ENCODE data around the gene TMEM82. TPM values are rescaled to one million over a fixed set of nuclear protein-coding genes. Genes with fewer than 3 reads are reported as not detected.

TMEM82 gene
- total and polyA plus RNA-seq, 5 donors from 2014 or later, result not detected

DNA sequence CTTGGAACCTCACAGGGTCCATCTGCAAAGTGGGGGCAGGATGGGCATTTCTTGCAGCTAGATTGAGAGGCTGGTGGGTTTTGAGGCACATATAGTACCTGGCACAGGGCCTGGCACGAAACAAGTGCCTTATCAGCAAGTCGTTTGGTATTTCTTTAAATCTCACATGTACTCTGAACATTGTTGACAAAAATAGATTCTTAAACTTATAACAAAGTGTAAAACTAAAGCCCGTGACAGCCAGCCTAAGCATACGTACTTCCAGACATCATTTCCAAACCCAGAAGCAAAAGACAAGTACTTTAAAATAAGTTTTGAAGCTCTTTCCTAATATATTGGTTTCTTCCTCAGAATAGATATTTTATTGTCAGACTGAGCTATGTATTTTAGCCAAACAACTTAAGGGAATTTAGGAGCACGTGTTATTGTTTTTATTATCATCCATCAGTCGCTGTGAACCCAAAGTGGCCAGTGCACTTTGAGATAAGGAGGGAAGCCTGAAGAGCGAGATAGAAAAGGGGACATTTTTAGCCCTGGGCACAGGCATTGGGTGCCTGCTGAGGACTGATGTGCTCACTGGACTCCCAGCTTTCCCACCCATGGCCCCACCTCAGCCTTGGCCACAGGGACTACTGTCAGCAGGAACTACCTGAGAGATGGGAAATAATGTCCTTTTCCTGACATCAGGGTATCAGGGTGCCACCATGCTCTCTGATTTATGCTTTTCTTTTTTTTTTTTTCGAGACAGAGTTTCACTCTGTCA is 19.2 kb downstream of the TMEM82 start:
- Mint-ChIP-seq H3K27me3 (peaks cover 49% of the 10 kb centered on the region), H3K4me3 (peak overlapping the region in 1 of 4 donors; percentile 12), H3K9me3 (peaks cover 0 to 1% (median 0%) of the 10 kb centered on the region in 7 donors), H3K27ac (peak overlapping the region in 1 of 3 donors; percentile 57), H3K4me1 (peaks cover 0 to 14% (median 5%) of the 10 kb centered on the region in 4 donors), H3K36me3 (no peaks in the 10 kb centered on the region)
- ATAC-seq (ENCODE audit: low read depth in 2 of 2), result no peak
- H3K27me3 ChIP-seq (ENCODE audit: control insufficient read depth, insufficient read depth, low read length), result peaks cover 6% of the 10 kb centered on the region
- no peak for DNase-seq
- peaks cover 9% of the 10 kb centered on the region for H3K4me1 ChIP-seq (ENCODE audit: control insufficient read depth, insufficient read depth, low read length, poor library complexity, severe bottlenecking)
- no peaks in the 10 kb centered on the region for H3K9me3 ChIP-seq (ENCODE audit: control insufficient read depth in 2 of 2, low read length in 2 of 2)
- no peak overlapping the region for H3K4me3 ChIP-seq (ENCODE audit: low read depth, low read length)
- H3K27ac ChIP-seq (ENCODE audit: insufficient read depth, low read length, poor library complexity, severe bottlenecking), result no peak overlapping the region
- H3K36me3 ChIP-seq (ENCODE audit: control insufficient read depth, insufficient read depth, low read length), result no peaks in the 10 kb centered on the region

DNA sequence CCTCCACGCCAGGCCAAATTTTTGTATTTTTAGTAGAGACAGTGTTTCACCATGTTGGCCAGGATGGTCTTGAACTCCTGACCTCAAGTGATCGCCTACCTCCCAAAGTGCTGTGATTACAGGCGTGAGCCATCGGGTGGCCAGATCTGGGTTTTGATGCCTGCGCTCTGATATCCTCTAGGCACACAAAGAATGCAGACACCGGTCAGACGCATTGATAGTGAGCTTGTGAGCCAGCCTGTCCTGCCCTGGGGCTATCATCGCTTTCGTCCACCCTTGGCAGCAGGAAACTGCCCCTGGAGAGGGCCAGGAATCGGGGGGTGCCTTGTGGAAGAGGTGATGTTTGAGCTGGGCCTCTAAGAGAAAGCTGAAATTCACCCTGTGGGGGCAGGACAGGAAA is 20.2 kb downstream of the TMEM82 start:
- no peaks in the 10 kb centered on the region for H3K9me3 Mint-ChIP-seq
- no peak for ATAC-seq (ENCODE audit: low read depth in 2 of 2)
- no peak overlapping the region for H3K4me3 Mint-ChIP-seq
- Histone ChIP-seq H3K27me3 (ENCODE audit: control insufficient read depth, insufficient read depth, low read length) (peaks cover 4% of the 10 kb centered on the region), H3K36me3 (ENCODE audit: control insufficient read depth, insufficient read depth, low read length) (no peaks in the 10 kb centered on the region), H3K4me1 (ENCODE audit: control insufficient read depth, insufficient read depth, low read length, poor library complexity, severe bottlenecking) (peaks cover 8% of the 10 kb centered on the region), H3K4me3 (ENCODE audit: low read depth, low read length) (no peak overlapping the region), H3K9me3 (ENCODE audit: control insufficient read depth in 2 of 2, low read length in 2 of 2) (no peaks in the 10 kb centered on the region), H3K27ac (ENCODE audit: insufficient read depth, low read length, poor library complexity, severe bottlenecking) (no peak overlapping the region)
- peaks cover 0 to 7% (median 5%) of the 10 kb centered on the region in 4 donors for H3K4me1 Mint-ChIP-seq
- no peak overlapping the region for H3K27ac Mint-ChIP-seq
- H3K27me3 Mint-ChIP-seq, result peaks cover 39% of the 10 kb centered on the region
- DNase-seq, result no peak
- no peaks in the 10 kb centered on the region for H3K36me3 Mint-ChIP-seq

DNA sequence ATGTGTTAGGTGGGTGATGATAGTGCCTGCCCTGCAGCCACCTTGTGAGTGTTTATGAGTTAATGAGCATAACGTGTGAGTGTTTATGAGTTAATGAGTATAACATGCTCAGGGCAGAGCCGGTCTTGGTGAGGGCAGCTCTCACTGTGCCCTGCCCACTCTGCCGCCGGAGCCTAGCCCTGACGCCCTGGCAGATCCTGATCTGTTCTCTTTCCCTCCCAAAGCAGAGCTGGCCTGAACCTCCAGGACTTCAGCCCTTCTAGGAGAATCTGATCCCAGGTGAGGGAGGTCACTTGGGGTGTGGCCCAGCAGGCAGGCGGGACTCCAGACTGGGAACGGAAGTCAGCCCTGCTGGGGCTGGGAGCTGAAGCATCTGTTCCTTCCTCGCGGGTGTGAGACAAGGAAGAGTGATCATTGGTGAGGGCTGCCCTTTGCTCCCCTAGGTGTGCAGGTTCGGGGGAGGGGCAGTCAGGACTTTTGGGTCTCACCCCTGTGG is 22.0 kb downstream of the TMEM82 start:
- no peak overlapping the region for H3K4me3 Mint-ChIP-seq
- Histone ChIP-seq H3K9me3 (ENCODE audit: control insufficient read depth in 2 of 2, low read length in 2 of 2) (no peaks in the 10 kb centered on the region), H3K27ac (ENCODE audit: insufficient read depth, low read length, poor library complexity, severe bottlenecking) (no peak overlapping the region), H3K4me1 (ENCODE audit: control insufficient read depth, insufficient read depth, low read length, poor library complexity, severe bottlenecking) (peaks cover 3% of the 10 kb centered on the region), H3K36me3 (ENCODE audit: control insufficient read depth, insufficient read depth, low read length) (no peaks in the 10 kb centered on the region), H3K27me3 (ENCODE audit: control insufficient read depth, insufficient read depth, low read length) (peaks cover 1% of the 10 kb centered on the region), H3K4me3 (ENCODE audit: low read depth, low read length) (no peak overlapping the region)
- ATAC-seq (ENCODE audit: low read depth in 2 of 2) (no peak), DNase-seq (no peak)
- peaks cover 0 to 3% (median 1%) of the 10 kb centered on the region in 4 donors for H3K4me1 Mint-ChIP-seq
- H3K27me3 Mint-ChIP-seq, result peaks cover 42% of the 10 kb centered on the region
- no peaks in the 10 kb centered on the region for H3K9me3 Mint-ChIP-seq
- H3K27ac Mint-ChIP-seq, result peak overlapping the region in 1 of 3 donors; percentile 63
- H3K36me3 Mint-ChIP-seq, result no peaks in the 10 kb centered on the region

DNA sequence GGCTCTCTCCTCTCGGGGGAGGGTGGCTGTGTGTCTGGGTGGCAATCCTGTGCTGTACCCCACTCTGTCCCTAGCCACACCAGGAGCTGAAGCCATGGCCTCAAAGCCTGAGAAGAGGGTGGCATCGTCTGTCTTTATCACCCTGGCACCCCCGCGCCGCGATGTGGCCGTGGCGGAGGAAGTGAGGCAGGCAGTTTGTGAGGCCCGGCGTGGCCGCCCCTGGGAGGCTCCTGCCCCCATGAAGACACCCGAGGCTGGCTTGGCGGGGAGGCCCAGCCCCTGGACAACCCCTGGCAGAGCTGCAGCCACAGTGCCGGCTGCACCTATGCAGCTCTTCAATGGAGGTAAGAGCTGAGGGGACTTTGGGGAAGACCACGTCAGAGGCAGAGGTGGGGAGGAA is 22.6 kb downstream of the TMEM82 start:
- no peaks in the 10 kb centered on the region for H3K9me3 ChIP-seq (ENCODE audit: control insufficient read depth in 2 of 2, low read length in 2 of 2)
- peaks cover 1% of the 10 kb centered on the region for H3K27me3 ChIP-seq (ENCODE audit: control insufficient read depth, insufficient read depth, low read length)
- H3K27me3 Mint-ChIP-seq, result peaks cover 36% of the 10 kb centered on the region
- DNase-seq, result no peak
- no peak for ATAC-seq (ENCODE audit: low read depth in 2 of 2)
- H3K9me3 Mint-ChIP-seq, result no peaks in the 10 kb centered on the region
- H3K36me3 Mint-ChIP-seq, result no peaks in the 10 kb centered on the region
- no peak overlapping the region for H3K4me3 Mint-ChIP-seq
- no peak overlapping the region for H3K27ac Mint-ChIP-seq
- H3K27ac ChIP-seq (ENCODE audit: insufficient read depth, low read length, poor library complexity, severe bottlenecking), result no peak overlapping the region
- H3K4me3 ChIP-seq (ENCODE audit: low read depth, low read length), result no peak overlapping the region
- no peaks in the 10 kb centered on the region for H3K36me3 ChIP-seq (ENCODE audit: control insufficient read depth, insufficient read depth, low read length)
- H3K4me1 ChIP-seq (ENCODE audit: control insufficient read depth, insufficient read depth, low read length, poor library complexity, severe bottlenecking), result no peaks in the 10 kb centered on the region
- H3K4me1 Mint-ChIP-seq, result peaks cover 0 to 3% (median 0%) of the 10 kb centered on the region in 4 donors

DNA sequence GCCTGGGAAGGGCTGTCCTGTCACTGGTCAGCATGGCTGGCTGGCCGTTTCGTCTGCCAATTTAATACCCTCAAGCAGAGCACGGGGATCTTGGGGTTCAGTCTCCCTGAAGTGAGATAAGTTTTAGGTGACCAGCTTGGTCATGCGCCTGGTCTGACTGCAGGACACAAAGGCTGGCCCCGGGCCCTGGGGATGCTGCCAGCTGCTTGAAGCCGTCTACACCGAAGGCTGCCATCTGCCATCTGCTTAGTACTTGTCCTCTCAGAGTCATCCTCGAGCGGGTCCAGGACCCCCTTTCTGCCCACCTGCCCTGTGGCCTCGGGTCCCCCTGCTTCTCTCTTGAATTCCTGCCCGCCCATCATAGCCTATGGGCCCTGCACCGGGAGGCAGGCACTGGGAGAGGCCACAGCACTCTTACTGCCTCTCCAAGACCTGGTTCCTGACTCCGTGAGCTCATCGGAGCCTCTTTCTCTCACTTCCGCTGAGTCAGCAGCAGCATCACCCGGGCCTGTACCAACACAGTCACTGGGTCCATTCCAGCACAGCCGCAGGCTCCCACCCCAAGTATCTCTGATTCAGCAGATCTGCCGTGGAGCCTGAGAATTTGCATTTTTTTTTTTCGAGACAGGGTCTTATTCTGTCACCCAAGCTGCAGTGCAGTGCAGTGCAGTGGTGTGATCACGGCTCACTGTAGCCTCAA is 23.3 kb downstream of the TMEM82 start:
- no peak overlapping the region for H3K27ac Mint-ChIP-seq
- peaks cover 0 to 3% (median 0%) of the 10 kb centered on the region in 4 donors for H3K4me1 Mint-ChIP-seq
- ATAC-seq (ENCODE audit: low read depth in 2 of 2) (no peak), DNase-seq (no peak)
- no peak overlapping the region for H3K4me3 Mint-ChIP-seq
- no peak overlapping the region for H3K4me3 ChIP-seq (ENCODE audit: low read depth, low read length)
- no peaks in the 10 kb centered on the region for H3K9me3 ChIP-seq (ENCODE audit: control insufficient read depth in 2 of 2, low read length in 2 of 2)
- no peaks in the 10 kb centered on the region for H3K36me3 ChIP-seq (ENCODE audit: control insufficient read depth, insufficient read depth, low read length)
- peaks cover 1% of the 10 kb centered on the region for H3K27me3 ChIP-seq (ENCODE audit: control insufficient read depth, insufficient read depth, low read length)
- no peak overlapping the region for H3K27ac ChIP-seq (ENCODE audit: insufficient read depth, low read length, poor library complexity, severe bottlenecking)
- peaks cover 31% of the 10 kb centered on the region for H3K27me3 Mint-ChIP-seq
- no peaks in the 10 kb centered on the region for H3K9me3 Mint-ChIP-seq
- H3K36me3 Mint-ChIP-seq, result no peaks in the 10 kb centered on the region
- no peaks in the 10 kb centered on the region for H3K4me1 ChIP-seq (ENCODE audit: control insufficient read depth, insufficient read depth, low read length, poor library complexity, severe bottlenecking)

DNA sequence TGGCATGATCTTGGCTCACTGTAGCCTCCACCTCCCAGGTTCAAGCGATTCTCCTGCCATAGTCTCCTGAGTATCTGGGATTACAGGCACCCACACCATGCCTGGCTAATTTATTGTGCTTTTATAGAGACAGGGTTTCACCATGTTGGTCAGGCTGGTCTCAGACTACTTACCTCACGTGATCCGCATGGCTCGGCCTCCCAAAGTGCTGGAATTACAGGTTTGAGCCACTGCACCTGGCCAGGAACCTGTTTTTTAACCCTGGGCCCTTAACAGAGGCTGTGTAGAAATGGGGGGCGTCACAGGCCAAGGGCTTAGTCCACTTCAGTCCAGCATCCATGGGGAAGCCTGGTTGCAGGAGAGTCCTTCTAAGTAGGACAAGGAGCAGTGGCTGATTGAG is 25.6 kb downstream of the TMEM82 start:
- no peak for ATAC-seq (ENCODE audit: low read depth in 2 of 2)
- H3K4me1 Mint-ChIP-seq, result no peaks in the 10 kb centered on the region
- no peak overlapping the region for H3K27ac ChIP-seq (ENCODE audit: insufficient read depth, low read length, poor library complexity, severe bottlenecking)

DNA sequence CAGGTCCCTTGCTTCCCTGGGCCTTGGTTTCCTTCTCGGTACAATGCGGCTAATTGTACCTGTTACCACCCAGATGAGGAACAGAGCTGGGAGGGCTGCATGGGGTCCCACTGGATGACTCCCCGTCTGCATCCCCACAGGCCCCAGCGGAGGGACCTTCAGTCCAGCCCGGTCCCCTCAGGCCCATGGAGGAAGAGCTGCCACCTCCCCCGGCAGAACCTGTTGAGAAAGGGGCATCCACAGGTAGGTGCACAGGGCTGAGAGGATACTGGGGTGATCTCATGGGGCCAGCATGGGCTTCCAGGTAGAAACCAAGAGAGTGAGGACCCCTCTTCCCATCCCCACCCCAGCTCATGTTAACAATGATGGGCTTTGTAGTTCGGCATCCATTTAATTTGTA is 26.1 kb downstream of the TMEM82 start:
- no peaks in the 10 kb centered on the region for H3K9me3 ChIP-seq (ENCODE audit: control insufficient read depth in 2 of 2, low read length in 2 of 2)
- no peaks in the 10 kb centered on the region for H3K4me1 ChIP-seq (ENCODE audit: control insufficient read depth, insufficient read depth, low read length, poor library complexity, severe bottlenecking)
- no peaks in the 10 kb centered on the region for H3K4me1 Mint-ChIP-seq
- ATAC-seq (ENCODE audit: low read depth in 2 of 2) (no peak), DNase-seq (no peak)
- no peak overlapping the region for H3K27ac Mint-ChIP-seq
- no peak overlapping the region for H3K4me3 ChIP-seq (ENCODE audit: low read depth, low read length)
- H3K27ac ChIP-seq (ENCODE audit: insufficient read depth, low read length, poor library complexity, severe bottlenecking), result no peak overlapping the region
- no peaks in the 10 kb centered on the region for H3K36me3 ChIP-seq (ENCODE audit: control insufficient read depth, insufficient read depth, low read length)
- peaks cover 2% of the 10 kb centered on the region for H3K27me3 ChIP-seq (ENCODE audit: control insufficient read depth, insufficient read depth, low read length)
- no peaks in the 10 kb centered on the region for H3K36me3 Mint-ChIP-seq
- H3K27me3 Mint-ChIP-seq, result peaks cover 23% of the 10 kb centered on the region
- no peak overlapping the region for H3K4me3 Mint-ChIP-seq
- H3K9me3 Mint-ChIP-seq, result no peaks in the 10 kb centered on the region

More for the DNA sequence above, 25.6 kb downstream of the TMEM82 start:
- H3K4me1 ChIP-seq (ENCODE audit: control insufficient read depth, insufficient read depth, low read length, poor library complexity, severe bottlenecking), result no peaks in the 10 kb centered on the region
- peaks cover 23% of the 10 kb centered on the region for H3K27me3 Mint-ChIP-seq
- no peak overlapping the region for H3K4me3 ChIP-seq (ENCODE audit: low read depth, low read length)
- H3K4me3 Mint-ChIP-seq, result no peak overlapping the region
- no peaks in the 10 kb centered on the region for H3K36me3 ChIP-seq (ENCODE audit: control insufficient read depth, insufficient read depth, low read length)
- no peaks in the 10 kb centered on the region for H3K9me3 Mint-ChIP-seq
- no peak for DNase-seq
- H3K9me3 ChIP-seq (ENCODE audit: control insufficient read depth in 2 of 2, low read length in 2 of 2), result no peaks in the 10 kb centered on the region
- H3K27ac Mint-ChIP-seq, result no peak overlapping the region
- peaks cover 2% of the 10 kb centered on the region for H3K27me3 ChIP-seq (ENCODE audit: control insufficient read depth, insufficient read depth, low read length)
- no peaks in the 10 kb centered on the region for H3K36me3 Mint-ChIP-seq
